ENCODE measurements around the gene RRM2. TPM values are rescaled to one million over a fixed set of nuclear protein-coding genes. Genes with fewer than 3 reads are reported as not detected.
"Not testable (repeated sequence)": the region's sequence is repeated elsewhere in the genome, so short reads cannot be mapped to it uniquely, and the experiment has no call there.

RRM2 gene
- total RNA-seq, 1 experiment from 2014 or later = 223 TPM

DNA sequence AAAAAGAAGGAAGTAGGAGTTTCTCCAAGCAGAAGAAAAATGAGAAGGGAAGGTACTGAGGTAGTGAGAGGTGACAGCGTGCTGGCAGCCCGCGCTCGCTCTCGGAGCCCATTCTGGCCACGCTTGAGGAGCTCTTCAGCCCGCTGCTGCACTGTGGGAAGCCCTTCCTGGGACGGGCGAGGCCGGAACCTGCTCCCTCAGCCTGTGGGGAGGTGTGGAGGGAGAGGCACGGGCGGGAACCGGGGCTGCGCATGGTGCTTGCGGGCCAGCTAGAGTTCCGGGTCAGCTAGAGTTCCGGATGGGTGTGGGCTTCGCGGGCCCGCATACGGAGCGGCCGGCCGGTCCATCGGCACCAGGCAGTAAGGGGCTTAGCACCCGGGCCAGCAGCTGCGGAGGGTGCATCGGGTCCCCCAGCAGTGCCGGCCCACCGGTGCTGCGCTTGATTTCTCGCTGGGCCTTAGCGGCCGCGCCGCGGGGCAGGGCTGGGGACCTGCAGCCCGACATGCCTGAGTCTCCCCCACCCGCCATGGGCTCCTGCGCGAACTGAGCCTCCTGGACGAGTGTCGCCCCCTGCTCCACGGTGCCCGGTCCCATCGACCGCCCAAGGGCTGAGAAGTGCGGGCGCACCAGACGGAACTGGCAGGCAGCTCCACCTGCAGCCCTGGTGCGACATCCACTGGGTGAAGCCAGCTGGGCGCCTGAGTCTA is 31.2 kb upstream of the RRM2 start:
- no peak for DNase-seq (ENCODE audit: low spot score)

DNA sequence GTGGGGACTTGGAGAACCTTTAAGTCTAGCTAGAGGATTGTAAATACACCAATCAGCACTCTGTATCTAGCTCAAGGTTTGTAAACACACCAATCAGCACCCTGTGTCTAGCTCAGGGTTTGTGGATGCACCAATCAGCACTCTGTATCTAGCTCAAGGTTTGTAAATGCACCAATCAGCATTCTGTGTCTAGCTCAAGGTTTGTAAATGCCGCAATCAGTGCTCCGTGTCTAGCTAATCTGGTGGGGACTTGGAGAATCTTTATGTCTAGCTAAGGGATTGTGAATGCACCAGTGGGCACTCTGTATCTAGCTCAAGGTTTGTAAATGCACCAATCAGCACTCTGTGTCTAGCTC is 30.7 kb upstream of the RRM2 start:
- not testable (repeated sequence) for DNase-seq (ENCODE audit: low spot score)

GRCh38 chr2:10094271-10094814 is 28.2 kb upstream of the RRM2 start:
- DNase-seq (ENCODE audit: low spot score) = no peak

DNA sequence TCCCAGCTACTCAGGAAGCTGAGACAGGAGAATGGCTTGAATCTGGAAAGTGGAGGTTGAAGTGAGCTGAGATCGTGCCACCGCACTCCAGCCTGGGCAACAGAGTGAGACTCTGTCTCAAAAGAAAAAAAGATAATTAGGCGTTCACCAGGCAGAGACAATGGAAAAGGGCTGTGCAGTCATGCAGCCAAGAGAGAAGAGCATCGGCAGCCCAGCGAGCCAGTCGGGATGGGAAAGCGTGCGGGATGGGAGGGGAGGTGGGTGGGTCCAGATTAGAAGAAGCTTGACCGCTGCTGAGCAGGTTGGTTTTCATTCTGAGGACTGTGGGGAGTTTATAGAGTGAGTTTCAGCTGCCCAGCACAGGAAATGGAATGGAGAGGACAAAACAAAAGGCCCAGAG is 27.4 kb upstream of the RRM2 start:
- DNase-seq (ENCODE audit: low spot score) = no peak

- DNase-seq (ENCODE audit: low spot score) = no peak
These were observed 25.9 kb upstream of the RRM2 start for GRCh38 chr2:10096641-10097040.

GRCh38 chr2:10097352-10098148 is 25.0 kb upstream of the RRM2 start:
- peak; percentile 75 for DNase-seq (ENCODE audit: low spot score)

DNA sequence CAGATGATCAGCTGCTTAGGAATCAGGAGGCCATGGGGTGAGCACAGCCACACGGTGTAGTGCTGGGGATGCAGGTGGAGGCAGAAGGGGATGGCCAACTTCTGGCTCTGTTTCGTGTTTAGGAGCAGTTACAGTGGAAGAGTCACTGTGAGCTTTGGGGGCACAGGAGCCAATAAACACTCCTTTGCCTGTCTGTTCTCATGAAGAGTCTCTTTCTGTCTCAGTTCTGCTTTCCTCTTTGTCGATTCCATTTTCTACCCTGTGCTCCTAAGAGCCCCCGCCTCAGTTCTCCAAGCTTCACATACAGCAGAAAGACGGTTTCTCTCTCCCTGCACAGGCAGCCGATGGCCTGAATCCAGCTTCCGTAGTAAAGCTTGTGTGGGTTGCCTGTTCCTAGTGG is 21.0 kb upstream of the RRM2 start:
- no peak for DNase-seq (ENCODE audit: low spot score)

DNA sequence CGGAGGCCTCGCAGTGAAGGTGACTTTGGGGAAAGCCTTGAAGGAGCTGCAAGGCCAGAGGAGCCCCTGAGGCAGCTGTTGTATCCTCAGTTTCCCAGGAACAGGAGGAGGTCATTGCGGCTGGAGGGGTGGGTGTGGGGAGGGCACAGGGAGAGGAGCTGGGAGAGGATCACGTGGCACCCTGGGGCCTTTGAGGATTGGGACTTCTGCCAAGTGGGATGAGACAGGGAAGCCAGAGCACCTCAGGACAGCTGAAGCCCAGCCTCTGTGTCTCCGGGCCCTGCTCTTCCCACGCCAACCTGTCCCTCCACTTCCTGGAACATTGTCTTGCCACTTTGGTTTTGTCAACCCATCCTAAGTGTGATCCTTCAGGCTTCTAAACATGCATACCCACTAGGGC is 19.4 kb upstream of the RRM2 start:
- DNase-seq (ENCODE audit: low spot score) = no peak

GRCh38 chr2:10104906-10105305 is 17.6 kb upstream of the RRM2 start:
- DNase-seq (ENCODE audit: low spot score) = not testable (repeated sequence)

DNA sequence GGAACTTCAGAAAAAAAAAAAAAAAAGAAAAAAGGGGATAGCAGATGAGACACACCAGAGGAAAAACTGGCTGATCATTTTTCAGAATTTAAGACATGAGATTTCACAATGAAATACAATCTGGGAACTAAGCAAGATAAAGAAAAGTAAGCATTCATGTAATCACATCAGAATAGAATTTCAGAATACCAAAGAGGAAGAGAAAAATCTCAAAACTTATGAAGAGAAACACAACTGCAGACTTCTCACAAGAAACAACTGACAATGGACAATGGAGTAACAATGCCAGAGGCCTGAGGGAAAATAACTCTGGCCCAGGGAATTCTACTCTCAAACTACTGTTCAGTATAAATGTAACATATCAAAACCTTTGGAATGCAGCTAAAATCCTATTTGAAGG is 13.2 kb upstream of the RRM2 start:
- DNase-seq (ENCODE audit: low spot score) = no peak

- DNase-seq (ENCODE audit: low spot score) = no peak
These were observed 3.6 kb upstream of the RRM2 start for GRCh38 chr2:10119027-10119325.

GRCh38 chr2:10119601-10120157 is 2.9 kb upstream of the RRM2 start:
- DNase-seq (ENCODE audit: low spot score) = no peak

GRCh38 chr2:10120158-10120876 is 2.2 kb upstream of the RRM2 start:
- peak; percentile 96 for DNase-seq (ENCODE audit: low spot score)

DNA sequence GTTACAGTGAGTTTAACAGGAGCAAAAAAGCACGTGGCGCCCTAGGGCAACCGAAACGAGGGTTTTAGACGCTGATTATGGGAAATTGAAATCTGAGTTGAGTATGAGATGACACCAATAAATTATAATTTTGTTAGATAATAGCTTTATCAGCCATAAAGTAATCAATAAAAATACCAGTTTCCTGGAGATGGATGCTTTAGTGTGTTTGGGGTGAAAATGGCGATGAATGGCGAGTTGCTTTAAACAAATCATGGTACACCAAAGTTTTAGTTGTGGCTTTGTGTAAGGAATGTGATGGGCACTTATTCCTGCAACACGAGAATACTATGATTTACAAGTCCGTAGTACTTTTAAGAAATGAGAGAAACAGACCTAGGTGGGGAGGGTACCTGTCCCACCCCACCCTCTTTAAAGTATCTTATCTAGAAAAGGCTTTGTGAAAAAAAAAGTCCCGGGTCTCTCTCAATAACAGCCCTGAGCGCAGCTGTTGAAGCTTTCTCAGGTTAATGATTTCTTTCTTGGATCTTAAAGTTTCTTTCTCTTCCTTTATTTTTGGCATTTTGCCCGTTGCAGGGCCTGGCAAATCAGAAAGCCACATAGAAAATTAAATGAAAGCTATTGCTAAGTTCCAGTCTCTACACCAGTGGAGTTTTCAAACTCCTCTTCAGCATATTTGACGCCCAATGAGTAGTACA is 1.5 kb upstream of the RRM2 start:
- peak; percentile 84 for DNase-seq (ENCODE audit: low spot score)

DNA sequence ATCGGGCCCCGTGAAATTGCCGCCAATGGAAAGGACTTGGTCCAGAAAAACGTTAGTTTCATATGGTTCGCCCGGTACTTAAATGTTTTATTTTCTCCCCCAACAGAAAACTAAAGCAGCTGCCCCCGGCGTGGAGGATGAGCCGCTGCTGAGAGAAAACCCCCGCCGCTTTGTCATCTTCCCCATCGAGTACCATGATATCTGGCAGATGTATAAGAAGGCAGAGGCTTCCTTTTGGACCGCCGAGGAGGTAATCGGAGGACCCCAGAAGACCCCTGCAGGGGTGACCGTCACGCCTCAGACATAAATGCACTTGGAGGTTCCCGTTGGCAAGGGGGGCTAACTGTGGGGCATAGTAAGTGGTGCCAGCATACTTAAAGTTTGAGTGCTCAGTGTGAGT is 742 bp downstream of the RRM2 start:
- no peak for DNase-seq (ENCODE audit: low spot score)

GRCh38 chr2:10124538-10125045 is 2.1 kb downstream of the RRM2 start:
- DNase-seq (ENCODE audit: low spot score) = peak; percentile 84

DNA sequence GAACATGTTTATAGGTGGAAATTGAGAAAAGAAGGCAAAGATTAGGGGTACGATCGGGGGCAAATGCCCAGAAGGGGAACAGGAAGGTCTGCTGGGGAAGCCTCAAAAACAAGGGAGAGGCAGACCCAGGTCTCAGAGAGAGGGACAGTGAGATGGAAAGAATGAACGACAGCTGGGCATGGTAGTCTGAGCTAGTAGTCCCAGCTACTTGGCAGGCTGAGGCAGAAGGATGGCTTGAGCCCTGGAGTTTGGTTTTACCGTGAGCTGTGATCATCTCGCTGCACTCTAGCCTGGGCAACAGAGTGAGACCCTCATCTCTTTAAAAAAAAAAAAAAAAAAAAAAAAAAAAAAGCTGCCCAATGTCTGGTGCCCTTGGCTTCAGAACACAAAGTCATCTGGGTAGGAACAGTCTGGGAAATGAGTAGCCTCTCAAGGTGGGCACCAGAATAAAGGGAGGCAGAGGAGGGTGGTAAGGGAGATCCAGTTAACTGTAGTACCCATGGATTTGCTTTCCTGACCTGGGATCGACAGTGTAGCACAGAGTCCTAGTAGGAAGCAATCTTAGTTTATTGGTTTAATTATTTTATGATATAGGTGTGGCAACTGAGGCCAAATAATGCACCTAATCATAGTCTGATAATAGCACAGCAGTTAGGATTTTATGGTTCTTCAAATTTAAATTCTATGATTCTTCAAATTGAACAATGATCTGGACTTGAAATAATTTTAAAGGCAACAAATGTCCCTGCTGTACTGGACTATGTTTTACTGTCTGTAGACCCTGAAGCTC is 3.5 kb downstream of the RRM2 start:
- no peak for DNase-seq (ENCODE audit: low spot score)

GRCh38 chr2:10126632-10127026 is 4.1 kb downstream of the RRM2 start:
- no peak for DNase-seq (ENCODE audit: low spot score)

DNA sequence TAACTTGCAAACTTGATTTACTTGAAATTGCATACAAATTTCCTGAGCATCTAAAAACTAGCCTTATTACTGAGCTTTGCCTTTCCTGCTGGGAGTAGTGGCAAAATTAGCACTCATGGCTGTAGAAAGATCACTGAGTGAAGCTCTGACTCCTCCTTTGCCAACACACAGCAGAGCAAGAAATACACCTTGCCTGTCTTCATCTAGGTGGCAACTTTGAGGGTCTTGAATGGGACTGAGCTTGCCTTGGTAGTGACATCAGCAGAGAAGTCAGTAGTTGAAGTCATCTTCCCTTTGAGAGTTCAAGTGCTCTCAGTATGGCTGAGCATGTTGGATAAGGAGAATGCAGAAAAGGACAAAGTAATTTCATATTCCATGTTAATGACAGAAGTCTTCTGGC is 5.9 kb downstream of the RRM2 start:
- no peak for DNase-seq (ENCODE audit: low spot score)

- DNase-seq (ENCODE audit: low spot score) = no peak
These were observed 7.0 kb downstream of the RRM2 start for GRCh38 chr2:10129490-10129889.

Data from HT-29 (cell line).